ENCODE results near the gene TH.

The TH gene

GRCh38 chr11:2171591-2172003 lies at the start of gene TH:
TH (minus strand) TSS chr11:2171815; CDS start chr11:2171786, 29 bp downstream.
- DNase-seq = no peak

- no peak for DNase-seq
Measured at GRCh38 chr11:2221024-2221423, 49.4 kb upstream of the TH start.

- DNase-seq = no peak
Measured at GRCh38 chr11:2220173-2220771, 48.7 kb upstream of the TH start.

DNA sequence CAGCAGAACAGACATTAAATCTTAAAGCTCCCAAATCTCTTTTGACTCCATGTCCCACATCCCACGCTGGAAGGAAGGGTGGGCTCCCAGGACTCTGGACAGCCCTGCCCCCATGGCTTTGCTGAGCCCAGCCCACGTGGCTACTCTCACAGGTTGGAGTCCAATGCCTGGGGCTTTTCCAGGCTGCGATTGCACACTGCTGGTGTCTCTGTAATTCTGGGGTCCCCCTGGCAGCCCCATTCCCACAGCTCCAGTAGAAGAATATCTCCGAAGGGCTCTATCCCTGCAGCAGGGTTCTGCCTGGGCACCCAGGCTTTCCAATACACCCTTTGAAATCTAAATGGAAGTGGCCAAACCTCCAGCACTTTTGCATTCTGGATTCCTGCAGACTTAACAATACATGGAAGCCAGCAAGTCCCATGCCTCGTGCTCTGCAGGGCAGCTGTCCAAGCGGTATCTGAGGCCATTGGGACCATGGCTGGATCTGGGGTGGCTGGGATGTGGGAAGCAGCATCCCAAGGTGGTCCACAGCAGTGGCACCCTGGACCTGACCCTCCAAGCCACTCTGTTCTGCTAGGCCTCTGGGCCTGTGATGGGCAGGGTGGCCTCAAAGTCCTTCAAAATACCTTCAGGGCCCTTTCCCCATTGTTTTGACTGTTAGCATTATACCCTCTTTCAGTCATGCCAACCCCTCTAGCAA lies 47.9 kb upstream of the TH start:
- no peak for DNase-seq

- no peak for DNase-seq
Measured at GRCh38 chr11:2218031-2218633, 46.5 kb upstream of the TH start.

- no peak for DNase-seq
Measured at GRCh38 chr11:2217211-2218030, 45.8 kb upstream of the TH start.

DNA sequence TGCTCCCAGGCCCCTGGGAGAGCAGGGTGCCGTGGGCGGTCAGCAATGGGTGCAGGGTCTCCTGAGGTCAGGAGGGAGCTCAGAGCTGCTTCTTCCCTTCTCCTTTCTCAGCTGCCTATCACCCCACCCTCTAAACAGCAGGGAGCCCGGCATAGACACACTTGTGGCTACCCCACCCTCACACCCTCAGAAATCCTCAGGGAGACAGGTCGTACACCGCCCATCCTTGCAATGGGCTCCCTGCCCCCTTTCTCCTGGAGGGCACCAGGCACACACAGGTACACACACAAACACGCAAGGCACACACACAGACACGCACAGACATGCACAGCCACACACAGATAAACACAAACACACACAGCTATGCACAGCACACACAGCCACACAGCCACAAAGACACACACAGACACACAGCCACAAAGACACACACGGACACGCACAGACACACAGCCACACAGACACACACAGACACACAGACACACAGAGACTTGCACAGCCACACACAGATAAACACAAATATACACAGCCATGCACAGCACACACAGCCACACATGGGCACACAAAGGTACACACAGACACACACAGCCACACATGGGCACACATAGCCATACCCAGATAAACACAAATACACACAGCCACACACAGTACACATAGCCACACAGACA lies 44.9 kb upstream of the TH start:
- no peak for DNase-seq

DNA sequence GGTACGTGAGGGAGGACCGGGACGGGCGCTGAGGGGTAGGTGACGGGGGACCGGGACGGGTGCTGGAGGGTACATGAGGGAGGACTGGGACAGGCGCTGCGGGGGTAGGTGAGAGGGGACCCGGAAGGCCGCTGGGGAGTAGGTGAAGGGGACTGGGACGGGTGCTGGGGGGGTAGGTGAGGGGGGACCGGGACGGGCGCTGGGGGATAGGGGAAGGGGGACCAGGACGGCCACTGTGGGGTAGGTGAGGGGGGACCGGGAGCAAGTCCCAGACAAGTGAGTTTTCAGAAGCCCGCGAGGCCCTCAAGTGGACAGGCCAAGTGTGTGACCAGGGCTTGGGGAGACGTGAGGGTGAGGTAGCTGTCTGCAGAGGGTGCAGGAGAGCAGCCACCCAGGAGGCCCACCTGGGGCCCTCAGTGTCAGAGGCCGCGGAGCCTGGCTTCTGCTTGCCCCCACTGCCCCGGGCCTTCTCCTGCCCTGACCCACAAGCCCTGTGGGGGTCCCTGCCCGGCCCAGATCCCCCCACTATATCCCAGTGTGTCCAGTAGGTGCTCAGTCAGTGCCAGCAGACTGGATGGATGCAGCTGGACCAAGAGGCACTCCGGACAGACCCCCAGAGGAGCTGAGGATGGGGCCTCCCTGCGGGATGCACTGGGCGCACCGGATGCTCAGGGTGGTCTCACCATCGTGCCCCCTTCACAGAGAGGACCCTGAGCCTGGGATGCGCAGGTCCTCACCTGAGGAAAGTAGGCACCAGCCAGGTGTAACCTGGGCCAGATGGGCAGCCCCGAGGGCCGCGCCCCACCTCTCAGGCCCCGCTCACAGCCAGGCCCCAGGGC lies 44.2 kb upstream of the TH start:
- DNase-seq = no peak

GRCh38 chr11:2215230-2215560 lies 43.6 kb upstream of the TH start:
- DNase-seq = no peak

- DNase-seq = no peak
Measured at GRCh38 chr11:2214527-2215229, 43.1 kb upstream of the TH start.

GRCh38 chr11:2213890-2214526 lies 42.4 kb upstream of the TH start:
- no peak for DNase-seq

GRCh38 chr11:2213384-2213842 lies 41.8 kb upstream of the TH start:
- DNase-seq = no peak

- no peak for DNase-seq
Measured at GRCh38 chr11:2212411-2213251, 41.0 kb upstream of the TH start.

GRCh38 chr11:2211113-2211971 lies 39.7 kb upstream of the TH start:
- DNase-seq = no peak

GRCh38 chr11:2210366-2211112 lies 38.9 kb upstream of the TH start:
- DNase-seq = no peak

GRCh38 chr11:2209900-2210321 lies 38.3 kb upstream of the TH start:
- no peak for DNase-seq

GRCh38 chr11:2209370-2209801 lies 37.8 kb upstream of the TH start:
- DNase-seq = no peak

Data from NCI-H187 (cell line).